Gastrocnemius medialis (tissue), 4 donors: ENCODE measurements around the gene CHRNA4. TPM values are rescaled to one million over a fixed set of nuclear protein-coding genes. Genes with fewer than 3 reads are reported as not detected.

ENCODE experiments used
- ATAC-seq, 2 donors: fragments of 150-250 bp; one replicate each; pipeline ENCODE4 v1.9.1; 2016
- DNase-seq, 2 donors: peaks; one replicate each; pipeline ENCODE4 v3.0.0-alpha.2; 2019
- H3K27ac ChIP-seq, 4 donors: fragments of 200-600 bp; sonication (generic); 1 replicate in 1 of 4; 2 replicates in 3 of 4; pipeline ENCODE4 v1.5.1; 2016 to 2018; ENCODE audit warnings: mild to moderate bottlenecking in 2 of 4, moderate library complexity in 1 of 4
- H3K27me3 ChIP-seq, 3 donors: fragments of 200-600 bp; sonication (generic) in 2 of 3; 1 replicate in 1 of 3; 2 replicates in 2 of 3; pipeline versions ENCODE4 v1.5.1 to v1.6.0; 2016 to 2019; ENCODE audit warnings: mild to moderate bottlenecking in 1 of 3, moderate library complexity in 1 of 3
- H3K36me3 ChIP-seq, 2 donors: fragments of 200-600 bp; sonication (generic) in 1 of 2; one replicate each; pipeline ENCODE4 v1.5.1; 2017 to 2018
- H3K4me1 ChIP-seq, 2 donors: fragments of 200-600 bp; sonication (generic) in 1 of 2; one replicate each; pipeline ENCODE4 v1.5.1; 2016 to 2017; ENCODE audit warnings: mild to moderate bottlenecking in 2 of 2
- H3K4me3 ChIP-seq, 4 donors: fragments of 200-600 bp; sonication (generic) in 3 of 4; 1 replicate in 1 of 4; 2 replicates in 3 of 4; pipeline ENCODE4 v1.5.1; 2016 to 2019; ENCODE audit warnings: mild to moderate bottlenecking in 2 of 4
- H3K9me3 ChIP-seq, 3 donors: fragments of 200-600 bp; sonication (generic) in 2 of 3; 1 replicate in 1 of 3; 2 replicates in 2 of 3; pipeline ENCODE4 v1.5.1; 2016 to 2019
- CTCF ChIP-seq, 5 experiments: fragments of 450-650 bp in 3 of 5; fragments of 200-600 bp in 2 of 5; sonication (generic) in 2 of 5; IDR thresholded peaks in 4 of 5; conservative IDR thresholded peaks in 1 of 5; 1 replicate in 4 of 5; 2 replicates in 1 of 5; pipeline ENCODE4 v1.5.1; 2016 to 2019; ENCODE audit warnings: antibody characterized with exemption in 5 of 5, mild to moderate bottlenecking in 3 of 5, moderate library complexity in 3 of 5
- POLR2A ChIP-seq, 2 donors: fragments of 450-650 bp; IDR thresholded peaks; one replicate each; pipeline ENCODE4 v1.6.1; 2017; ENCODE audit warnings: antibody characterized with exemption in 2 of 2, mild to moderate bottlenecking in 2 of 2, moderate library complexity in 2 of 2
- in situ Hi-C, 4 donors: fragments of 200-750 bp; cut with MboI; loops; one replicate each; pipeline versions ENCODE4 v1.15.0 to v1.8.0; 2017; ENCODE audit warnings: low sequenced_read_pairs in 4 of 4
- intact Hi-C: fragments of 100-400 bp; cut with DNase I; formaldehyde crosslinking; loops from one replicate; pipeline ENCODE4 v1.15.1; 2023; ENCODE audit warnings: low total_unique reads
- total RNA-seq, 4 donors: library from RNA; depleted of rRNA; stranded (reverse); fragments of >200 nt; gene quantifications; one replicate each; pipeline versions ENCODE4 v1.1.0 to v1.2.3, GENCODE V29; 2016

Gene CHRNA4
- total RNA-seq, 4 donors from 2014 or later: not detected

- Histone ChIP-seq H3K27me3 (peaks cover 0 to 3% (median 2%) of the 10 kb centered on the region in 3 donors), H3K4me1 (no peaks in the 10 kb centered on the region), H3K27ac (no peak overlapping the region), H3K36me3 (no peaks in the 10 kb centered on the region), H3K4me3 (no peak overlapping the region), H3K9me3 (no peaks in the 10 kb centered on the region)
- DNase-seq: no peak
- in situ Hi-C loops: no loop called here
- intact Hi-C loops: no loop called here
- no peak for ATAC-seq
- TF ChIP-seq CTCF (IDR thresholded peaks at IDR 0.05 in 4 of 5, conservative IDR thresholded peaks at IDR 0.05 in 1 of 5) (no peak), POLR2A (IDR thresholded peaks at IDR 0.05) (no peak)
Observed at GRCh38 chr20:63317601-63318291, 43.4 kb downstream of the CHRNA4 start.

- no peak for TF ChIP-seq POLR2A (IDR thresholded peaks at IDR 0.05)
- TF ChIP-seq CTCF (IDR thresholded peaks at IDR 0.05 in 4 of 5, conservative IDR thresholded peaks at IDR 0.05 in 1 of 5): no peak
- intact Hi-C loops (no loop called here), in situ Hi-C loops (no loop called here)
- Histone ChIP-seq H3K4me3 (no peak overlapping the region), H3K9me3 (no peaks in the 10 kb centered on the region), H3K4me1 (no peaks in the 10 kb centered on the region), H3K27ac (no peak overlapping the region), H3K27me3 (peaks cover 0 to 3% (median 2%) of the 10 kb centered on the region in 3 donors), H3K36me3 (no peaks in the 10 kb centered on the region)
- DNase-seq (no peak), ATAC-seq (no peak)
Observed at GRCh38 chr20:63317061-63317460, 44.1 kb downstream of the CHRNA4 start.

GRCh38 chr20:63316502-63316921 is 44.6 kb downstream of the CHRNA4 start:
- H3K27me3 ChIP-seq: peaks cover 0 to 3% (median 2%) of the 10 kb centered on the region in 3 donors
- in situ Hi-C loops: no loop called here
- no peak for DNase-seq

GRCh38 chr20:63315731-63316491 is 45.2 kb downstream of the CHRNA4 start:
- Histone ChIP-seq H3K27ac (no peak overlapping the region), H3K9me3 (no peaks in the 10 kb centered on the region), H3K4me3 (no peak overlapping the region), H3K36me3 (no peaks in the 10 kb centered on the region), H3K27me3 (peaks cover 0 to 3% (median 0%) of the 10 kb centered on the region in 3 donors), H3K4me1 (no peaks in the 10 kb centered on the region)
- intact Hi-C loops (no loop called here), in situ Hi-C loops (no loop called here)
- ATAC-seq (no peak), DNase-seq (no peak)
- TF ChIP-seq POLR2A (IDR thresholded peaks at IDR 0.05) (no peak), CTCF (IDR thresholded peaks at IDR 0.05 in 4 of 5, conservative IDR thresholded peaks at IDR 0.05 in 1 of 5) (no peak)

More at GRCh38 chr20:63316502-63316921, 44.6 kb downstream of the CHRNA4 start:
- Histone ChIP-seq H3K4me1 (no peaks in the 10 kb centered on the region), H3K9me3 (no peaks in the 10 kb centered on the region), H3K4me3 (no peak overlapping the region), H3K27ac (no peak overlapping the region), H3K36me3 (no peaks in the 10 kb centered on the region)
- ATAC-seq: no peak
- TF ChIP-seq CTCF (IDR thresholded peaks at IDR 0.05 in 4 of 5, conservative IDR thresholded peaks at IDR 0.05 in 1 of 5): no peak
- no peak for TF ChIP-seq POLR2A (IDR thresholded peaks at IDR 0.05)
- intact Hi-C loops: no loop called here
